GM23338 (cell line): Measurements from ENCODE around the gene KRTAP25-1. TPM values are rescaled to one million over a fixed set of nuclear protein-coding genes. Genes with fewer than 3 reads are reported as not detected.

Source experiments
- ATAC-seq: fragments of 200-7000 bp; cut with Tn5 transposase; 3 replicates; pipeline ENCODE4 v1.9.1; 2020
- DNase-seq: peaks from one replicate; pipeline ENCODE4 v3.0.0-alpha.2; 2015; ENCODE audit warnings: low spot score
- H2AFZ ChIP-seq: fragments of 200-600 bp; sonication (generic); 2 replicates; pipeline ENCODE4 v1.8.0; 2016; ENCODE audit warnings: antibody characterized with exemption, mild to moderate bottlenecking, moderate library complexity
- H3F3A ChIP-seq: fragments of 200-600 bp; sonication (generic); replicated peaks from 2 replicates; pipeline ENCODE4 v1.8.0; 2017; ENCODE audit warnings: antibody characterized with exemption, mixed run types, low read depth
- H3K27ac ChIP-seq: fragments of 200-600 bp; sonication (generic); 2 replicates; pipeline ENCODE4 v1.6.1; 2016; ENCODE audit warnings: low read depth
- H3K27me3 ChIP-seq: fragments of 200-600 bp; sonication (generic); 2 replicates; pipeline ENCODE4 v1.8.0; 2016; ENCODE audit warnings: mild to moderate bottlenecking, mixed run types, moderate library complexity; ENCODE audit not compliant: insufficient read depth
- H3K36me3 ChIP-seq: fragments of 200-600 bp; sonication (generic); 2 replicates; pipeline ENCODE4 v1.8.0; 2016; ENCODE audit warnings: mild to moderate bottlenecking; ENCODE audit not compliant: insufficient read depth
- H3K4me1 ChIP-seq: fragments of 200-600 bp; sonication (generic); 2 replicates; pipeline ENCODE4 v1.8.0; 2016; ENCODE audit warnings: mild to moderate bottlenecking, moderate library complexity; ENCODE audit not compliant: insufficient read depth
- H3K4me2 ChIP-seq: fragments of 200-600 bp; sonication (generic); 2 replicates; pipeline ENCODE4 v1.7.1; 2017; ENCODE audit warnings: mixed run types
- H3K4me3 ChIP-seq: fragments of 200-600 bp; sonication (generic); 2 replicates; pipeline ENCODE4 v1.6.1; 2016; ENCODE audit warnings: mixed run types
- H3K79me2 ChIP-seq: fragments of 200-600 bp; sonication (generic); replicated peaks from 2 replicates; pipeline ENCODE4 v1.8.0; 2017; ENCODE audit warnings: mild to moderate bottlenecking; ENCODE audit not compliant: insufficient read depth
- H3K9me2 ChIP-seq: fragments of 200-600 bp; sonication (generic); 2 replicates; pipeline ENCODE4 v1.8.0; 2017; ENCODE audit not compliant: insufficient read depth
- H4K20me1 ChIP-seq: fragments of 200-600 bp; sonication (generic); replicated peaks from 2 replicates; pipeline ENCODE4 v1.8.0; 2017; ENCODE audit warnings: mild to moderate bottlenecking; ENCODE audit not compliant: insufficient read depth
- H3K27ac Mint-ChIP-seq: 2 replicates; pipeline ENCODE4 v1.8.0; 2020; ENCODE audit warnings: inconsistent platforms, mild to moderate bottlenecking, moderate library complexity, mixed read lengths
- H3K27me3 Mint-ChIP-seq: 3 replicates; pipeline ENCODE4 v1.8.0; 2022; ENCODE audit warnings: low read depth, mild to moderate bottlenecking, moderate library complexity, mixed read lengths, inconsistent platforms; ENCODE audit not compliant: insufficient read depth, poor library complexity
- H3K36me3 Mint-ChIP-seq: 3 replicates; pipeline ENCODE4 v1.8.0; 2021; ENCODE audit warnings: low read depth, mild to moderate bottlenecking, inconsistent platforms, moderate library complexity, mixed read lengths
- H3K4me1 Mint-ChIP-seq: 3 replicates; pipeline ENCODE4 v1.8.0; 2020; ENCODE audit warnings: mild to moderate bottlenecking, inconsistent platforms, mixed read lengths
- H3K4me3 Mint-ChIP-seq: 3 replicates; pipeline ENCODE4 v1.8.0; 2021; ENCODE audit warnings: moderate library complexity, mild to moderate bottlenecking, inconsistent platforms, mixed read lengths
- H3K9me3 Mint-ChIP-seq: 3 replicates; pipeline ENCODE4 v1.8.0; 2020; ENCODE audit warnings: moderate library complexity, mild to moderate bottlenecking, inconsistent platforms, mixed read lengths
- EZH2phosphoT487 ChIP-seq: fragments of 200-600 bp; sonication (generic); IDR thresholded peaks from one replicate; pipeline ENCODE4 v1.8.1; 2018; ENCODE audit warnings: antibody characterized with exemption; ENCODE audit not compliant: unreplicated experiment
- NANOG ChIP-seq: IDR thresholded peaks from 2 replicates; pipeline ENCODE4 v1.6.1; 2016; ENCODE audit warnings: antibody characterized with exemption, borderline replicate concordance
- POLR2AphosphoS5 ChIP-seq: IDR thresholded peaks from 2 replicates; pipeline ENCODE4 v1.6.1; 2016; ENCODE audit warnings: antibody characterized with exemption, low read depth
- ZNF331 ChIP-seq: fragments of 250-450 bp; sonication (Bioruptor Pico); IDR thresholded peaks from 2 replicates; pipeline ENCODE4 v1.5.0; 2020; ENCODE audit warnings: low read depth, mild to moderate bottlenecking, moderate library complexity
- polyA plus RNA-seq: library from polyadenylated mRNA; unstranded; fragments of >200 nt; fragmentation: Nextera tagmentation; extraction: Ambion mirVana; gene quantifications from 2 replicates; pipeline ENCODE4 v1.2.1, GENCODE V29; 2016
- total RNA-seq: library from RNA; depleted of rRNA; stranded (reverse); fragments of >200 nt; shearing (Covaris generic); gene quantifications from 2 replicates; pipeline ENCODE4 v1.2.3, GENCODE V29; 2014
- TF ChIP-seq, protein P1 (sequence below): IDR thresholded peaks from 2 replicates; pipeline ENCODE4 v1.6.1; 2016; ENCODE audit warnings: antibody characterized with exemption
- TF ChIP-seq, protein P2 (sequence below), 2 experiments: fragments of 200-600 bp in 1 of 2; sonication (generic) in 1 of 2; conservative IDR thresholded peaks; 2 replicates each; pipeline versions ENCODE4 v1.5.1 to v1.6.1; 2016 to 2017; ENCODE audit warnings: antibody characterized with exemption in 2 of 2, low read depth in 2 of 2, mild to moderate bottlenecking in 2 of 2, moderate library complexity in 1 of 2
- TF ChIP-seq, protein P3 (sequence below): IDR thresholded peaks from one replicate; pipeline ENCODE4 v1.6.1; 2018; ENCODE audit warnings: antibody characterized with exemption; ENCODE audit not compliant: unreplicated experiment

Gene KRTAP25-1
- total and polyA plus RNA-seq, 2 experiments from 2014 or later, result not detected

DNA sequence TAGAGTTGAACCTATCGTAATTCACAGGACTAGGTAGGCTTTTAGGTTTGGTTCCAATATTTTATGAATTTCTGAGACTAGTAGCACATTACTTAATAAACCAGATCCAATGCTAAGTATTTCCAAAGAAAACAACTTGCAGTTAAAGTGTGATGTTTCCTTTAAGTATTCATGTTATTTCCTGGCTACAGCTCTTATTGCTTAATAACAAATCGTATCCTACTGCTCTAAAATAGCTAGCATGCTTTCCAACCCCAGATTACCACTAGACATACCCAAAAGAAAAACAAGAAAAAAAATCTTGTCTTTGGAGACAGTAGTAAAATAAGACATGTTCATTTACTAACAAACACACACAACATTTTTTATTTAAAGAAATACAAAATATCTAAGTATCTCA is 47.3 kb upstream of the KRTAP25-1 start:
- no peaks in the 10 kb centered on the region for H3K9me2 ChIP-seq
- Mint-ChIP-seq H3K27ac (no peak overlapping the region), H3K4me1 (no peaks in the 10 kb centered on the region), H3K4me3 (no peak overlapping the region), H3K27me3 (no peaks in the 10 kb centered on the region), H3K9me3 (no peaks in the 10 kb centered on the region), H3K36me3 (no peaks in the 10 kb centered on the region)
- H4K20me1 ChIP-seq, result no peaks in the 10 kb centered on the region
- no peaks in the 10 kb centered on the region for H3K36me3 ChIP-seq
- no peak overlapping the region for H3K27ac ChIP-seq
- no peak for ATAC-seq
- no peaks in the 10 kb centered on the region for H3F3A ChIP-seq
- H3K4me1 ChIP-seq, result no peaks in the 10 kb centered on the region
- H2AFZ ChIP-seq, result no peak overlapping the region
- TF ChIP-seq NANOG, result no peak
- no peaks in the 10 kb centered on the region for H3K79me2 ChIP-seq
- no peak overlapping the region for H3K4me3 ChIP-seq
- DNase-seq, result no peak
- no peak overlapping the region for H3K4me2 ChIP-seq
- H3K27me3 ChIP-seq, result no peaks in the 10 kb centered on the region

DNA sequence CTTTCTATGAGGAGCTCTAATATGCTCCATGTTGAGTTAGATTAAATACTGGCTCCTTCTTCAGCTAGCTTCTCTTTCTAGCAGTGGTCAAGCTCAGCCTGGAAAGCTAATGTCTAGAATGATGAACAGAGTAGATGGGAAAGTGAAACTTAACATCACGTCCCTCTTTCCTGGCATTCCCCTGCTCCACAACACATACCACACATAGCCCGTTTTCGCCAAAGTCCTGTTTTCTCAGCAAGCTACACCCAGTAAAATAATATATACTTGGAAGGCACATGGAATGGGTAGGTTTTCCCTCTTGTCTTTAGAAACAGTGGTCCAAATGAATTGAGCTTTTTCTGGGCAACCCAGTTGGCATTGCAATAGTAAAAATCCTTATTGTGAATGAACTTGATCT is 44.4 kb upstream of the KRTAP25-1 start:
- no peaks in the 10 kb centered on the region for H3K79me2 ChIP-seq
- no peak overlapping the region for H3K4me3 Mint-ChIP-seq
- H3K36me3 Mint-ChIP-seq, result no peaks in the 10 kb centered on the region
- no peak overlapping the region for H3K4me2 ChIP-seq
- H2AFZ ChIP-seq, result no peak overlapping the region
- H3K36me3 ChIP-seq, result no peaks in the 10 kb centered on the region
- DNase-seq (no peak), ATAC-seq (no peak)
- H3K9me2 ChIP-seq, result no peaks in the 10 kb centered on the region
- no peaks in the 10 kb centered on the region for H3K27me3 Mint-ChIP-seq
- no peak overlapping the region for H3K27ac ChIP-seq
- no peaks in the 10 kb centered on the region for H3K4me1 Mint-ChIP-seq
- TF ChIP-seq, protein P1, sequence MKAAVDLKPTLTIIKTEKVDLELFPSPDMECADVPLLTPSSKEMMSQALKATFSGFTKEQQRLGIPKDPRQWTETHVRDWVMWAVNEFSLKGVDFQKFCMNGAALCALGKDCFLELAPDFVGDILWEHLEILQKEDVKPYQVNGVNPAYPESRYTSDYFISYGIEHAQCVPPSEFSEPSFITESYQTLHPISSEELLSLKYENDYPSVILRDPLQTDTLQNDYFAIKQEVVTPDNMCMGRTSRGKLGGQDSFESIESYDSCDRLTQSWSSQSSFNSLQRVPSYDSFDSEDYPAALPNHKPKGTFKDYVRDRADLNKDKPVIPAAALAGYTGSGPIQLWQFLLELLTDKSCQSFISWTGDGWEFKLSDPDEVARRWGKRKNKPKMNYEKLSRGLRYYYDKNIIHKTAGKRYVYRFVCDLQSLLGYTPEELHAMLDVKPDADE, result no peak
- H4K20me1 ChIP-seq, result no peaks in the 10 kb centered on the region
- no peaks in the 10 kb centered on the region for H3K27me3 ChIP-seq
- no peaks in the 10 kb centered on the region for H3K4me1 ChIP-seq
- H3K27ac Mint-ChIP-seq, result no peak overlapping the region
- no peak overlapping the region for H3K4me3 ChIP-seq
- no peaks in the 10 kb centered on the region for H3F3A ChIP-seq
- no peaks in the 10 kb centered on the region for H3K9me3 Mint-ChIP-seq

DNA sequence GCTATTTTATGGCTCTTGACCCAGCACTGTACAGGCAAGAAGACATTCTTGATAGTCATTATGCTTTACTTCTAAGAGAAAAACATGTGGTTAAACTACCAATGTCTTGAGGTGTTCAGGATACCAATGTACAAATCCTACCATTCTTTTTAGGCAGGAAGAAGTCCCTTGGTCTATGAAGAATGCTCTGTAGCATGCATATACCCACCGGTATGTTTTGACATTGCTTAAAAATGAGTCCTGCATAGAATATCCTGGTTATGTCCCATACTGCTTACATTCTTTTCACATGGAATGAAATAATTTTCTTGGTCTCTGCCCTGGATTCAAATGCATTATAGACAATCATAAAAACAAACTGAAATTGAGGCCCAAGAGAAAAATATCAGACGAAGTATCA is 43.4 kb upstream of the KRTAP25-1 start:
- no peaks in the 10 kb centered on the region for H3K9me2 ChIP-seq
- Mint-ChIP-seq H3K36me3 (no peaks in the 10 kb centered on the region), H3K27ac (no peak overlapping the region), H3K9me3 (no peaks in the 10 kb centered on the region), H3K27me3 (no peaks in the 10 kb centered on the region), H3K4me1 (peaks cover 6% of the 10 kb centered on the region; the same call in 2 of the 3 replicates), H3K4me3 (no peak overlapping the region)
- no peak overlapping the region for H3K27ac ChIP-seq
- H3K36me3 ChIP-seq, result no peaks in the 10 kb centered on the region
- H3K4me2 ChIP-seq, result no peak overlapping the region
- no peak for ATAC-seq
- H3K4me1 ChIP-seq, result no peaks in the 10 kb centered on the region
- H3K27me3 ChIP-seq, result no peaks in the 10 kb centered on the region
- H3K79me2 ChIP-seq, result no peaks in the 10 kb centered on the region
- TF ChIP-seq, protein P2, sequence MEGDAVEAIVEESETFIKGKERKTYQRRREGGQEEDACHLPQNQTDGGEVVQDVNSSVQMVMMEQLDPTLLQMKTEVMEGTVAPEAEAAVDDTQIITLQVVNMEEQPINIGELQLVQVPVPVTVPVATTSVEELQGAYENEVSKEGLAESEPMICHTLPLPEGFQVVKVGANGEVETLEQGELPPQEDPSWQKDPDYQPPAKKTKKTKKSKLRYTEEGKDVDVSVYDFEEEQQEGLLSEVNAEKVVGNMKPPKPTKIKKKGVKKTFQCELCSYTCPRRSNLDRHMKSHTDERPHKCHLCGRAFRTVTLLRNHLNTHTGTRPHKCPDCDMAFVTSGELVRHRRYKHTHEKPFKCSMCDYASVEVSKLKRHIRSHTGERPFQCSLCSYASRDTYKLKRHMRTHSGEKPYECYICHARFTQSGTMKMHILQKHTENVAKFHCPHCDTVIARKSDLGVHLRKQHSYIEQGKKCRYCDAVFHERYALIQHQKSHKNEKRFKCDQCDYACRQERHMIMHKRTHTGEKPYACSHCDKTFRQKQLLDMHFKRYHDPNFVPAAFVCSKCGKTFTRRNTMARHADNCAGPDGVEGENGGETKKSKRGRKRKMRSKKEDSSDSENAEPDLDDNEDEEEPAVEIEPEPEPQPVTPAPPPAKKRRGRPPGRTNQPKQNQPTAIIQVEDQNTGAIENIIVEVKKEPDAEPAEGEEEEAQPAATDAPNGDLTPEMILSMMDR (conservative IDR thresholded peaks at IDR 0.05; ENCODE audit: low read depth in 2 of 2), result no peak
- TF ChIP-seq, protein P3, sequence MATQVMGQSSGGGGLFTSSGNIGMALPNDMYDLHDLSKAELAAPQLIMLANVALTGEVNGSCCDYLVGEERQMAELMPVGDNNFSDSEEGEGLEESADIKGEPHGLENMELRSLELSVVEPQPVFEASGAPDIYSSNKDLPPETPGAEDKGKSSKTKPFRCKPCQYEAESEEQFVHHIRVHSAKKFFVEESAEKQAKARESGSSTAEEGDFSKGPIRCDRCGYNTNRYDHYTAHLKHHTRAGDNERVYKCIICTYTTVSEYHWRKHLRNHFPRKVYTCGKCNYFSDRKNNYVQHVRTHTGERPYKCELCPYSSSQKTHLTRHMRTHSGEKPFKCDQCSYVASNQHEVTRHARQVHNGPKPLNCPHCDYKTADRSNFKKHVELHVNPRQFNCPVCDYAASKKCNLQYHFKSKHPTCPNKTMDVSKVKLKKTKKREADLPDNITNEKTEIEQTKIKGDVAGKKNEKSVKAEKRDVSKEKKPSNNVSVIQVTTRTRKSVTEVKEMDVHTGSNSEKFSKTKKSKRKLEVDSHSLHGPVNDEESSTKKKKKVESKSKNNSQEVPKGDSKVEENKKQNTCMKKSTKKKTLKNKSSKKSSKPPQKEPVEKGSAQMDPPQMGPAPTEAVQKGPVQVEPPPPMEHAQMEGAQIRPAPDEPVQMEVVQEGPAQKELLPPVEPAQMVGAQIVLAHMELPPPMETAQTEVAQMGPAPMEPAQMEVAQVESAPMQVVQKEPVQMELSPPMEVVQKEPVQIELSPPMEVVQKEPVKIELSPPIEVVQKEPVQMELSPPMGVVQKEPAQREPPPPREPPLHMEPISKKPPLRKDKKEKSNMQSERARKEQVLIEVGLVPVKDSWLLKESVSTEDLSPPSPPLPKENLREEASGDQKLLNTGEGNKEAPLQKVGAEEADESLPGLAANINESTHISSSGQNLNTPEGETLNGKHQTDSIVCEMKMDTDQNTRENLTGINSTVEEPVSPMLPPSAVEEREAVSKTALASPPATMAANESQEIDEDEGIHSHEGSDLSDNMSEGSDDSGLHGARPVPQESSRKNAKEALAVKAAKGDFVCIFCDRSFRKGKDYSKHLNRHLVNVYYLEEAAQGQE, result no peak
- no peak for TF ChIP-seq EZH2phosphoT487
- TF ChIP-seq POLR2AphosphoS5, result no peak
- no peak for TF ChIP-seq NANOG
- TF ChIP-seq ZNF331 (CRISPR knock-in tag), result no peak
- H3F3A ChIP-seq, result no peaks in the 10 kb centered on the region
- H3K4me3 ChIP-seq, result no peak overlapping the region
- DNase-seq, result no peak
- H4K20me1 ChIP-seq, result no peaks in the 10 kb centered on the region
- no peak overlapping the region for H2AFZ ChIP-seq
